Fibroblast of mammary gland (primary cell): ENCODE results near the gene KIF3B.
A peak's percentile ranks its signal among the peaks of the same experiment; 100 is the strongest.

ENCODE experiments used
- DNase-seq: peaks from one replicate; pipeline ENCODE4 v3.0.0-alpha.2; 2010; ENCODE audit warnings: low read depth
- H3K4me3 ChIP-seq: 2 replicates; pipeline ENCODE4 v1.5.1; 2011; ENCODE audit warnings: low read depth, mild to moderate bottlenecking, low read length, moderate library complexity; ENCODE audit not compliant: control insufficient read depth
- TF ChIP-seq, protein P1 (sequence below): conservative IDR thresholded peaks from 2 replicates; pipeline ENCODE4 v1.5.1; 2011; ENCODE audit warnings: low read depth, low read length, inconsistent platforms; ENCODE audit not compliant: control insufficient read depth, insufficient read depth

KIF3B gene

DNA sequence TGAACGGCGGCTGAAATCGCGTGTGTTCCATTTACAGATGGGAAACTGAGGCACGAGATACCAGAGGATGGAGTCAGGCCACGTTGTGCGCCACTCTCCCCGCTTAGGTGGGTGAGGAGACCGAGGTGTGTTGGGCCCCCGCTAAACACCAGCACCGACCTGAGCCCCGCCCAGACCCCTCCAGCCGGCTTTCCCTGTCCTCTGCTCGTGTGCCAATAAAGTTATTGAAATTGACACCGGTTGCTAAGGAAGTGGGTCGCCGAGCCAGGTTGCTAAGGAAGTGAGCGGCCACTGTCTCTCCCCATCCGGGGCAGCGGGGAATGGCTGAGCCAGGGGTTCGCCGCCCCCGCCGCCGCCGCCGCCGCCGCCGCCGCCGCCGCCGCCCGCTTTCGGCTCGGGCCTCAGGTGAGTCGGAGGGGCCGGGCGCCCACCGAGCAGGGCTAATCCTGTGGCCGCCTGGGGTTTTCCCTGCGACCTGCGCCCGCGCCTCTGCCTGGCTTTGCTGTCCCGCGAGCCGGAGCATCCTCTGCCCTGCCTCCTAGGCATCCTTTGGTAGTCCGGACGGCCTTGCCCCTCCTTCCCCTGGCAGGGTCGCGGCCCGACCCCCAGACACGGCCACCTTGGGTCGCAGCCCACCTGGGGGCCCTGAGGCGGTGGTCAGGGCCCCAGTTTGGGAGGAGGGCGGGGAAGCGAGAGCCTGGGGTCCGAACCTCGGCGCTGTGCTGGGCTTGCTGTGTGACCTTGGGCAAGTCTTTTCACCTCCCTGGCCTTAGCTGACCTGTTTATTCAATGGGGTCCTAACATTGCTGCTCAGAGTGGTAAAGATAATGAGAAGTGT is at the start of gene KIF3B:
KIF3B (plus strand) TSS at position 291 of the 838 bp plus-strand sequence. CDS start 32,127 bp downstream, outside the sequence.
- H3K4me3 ChIP-seq, result peak within 1 kb of the TSS; percentile 86
- TF ChIP-seq, protein P1, sequence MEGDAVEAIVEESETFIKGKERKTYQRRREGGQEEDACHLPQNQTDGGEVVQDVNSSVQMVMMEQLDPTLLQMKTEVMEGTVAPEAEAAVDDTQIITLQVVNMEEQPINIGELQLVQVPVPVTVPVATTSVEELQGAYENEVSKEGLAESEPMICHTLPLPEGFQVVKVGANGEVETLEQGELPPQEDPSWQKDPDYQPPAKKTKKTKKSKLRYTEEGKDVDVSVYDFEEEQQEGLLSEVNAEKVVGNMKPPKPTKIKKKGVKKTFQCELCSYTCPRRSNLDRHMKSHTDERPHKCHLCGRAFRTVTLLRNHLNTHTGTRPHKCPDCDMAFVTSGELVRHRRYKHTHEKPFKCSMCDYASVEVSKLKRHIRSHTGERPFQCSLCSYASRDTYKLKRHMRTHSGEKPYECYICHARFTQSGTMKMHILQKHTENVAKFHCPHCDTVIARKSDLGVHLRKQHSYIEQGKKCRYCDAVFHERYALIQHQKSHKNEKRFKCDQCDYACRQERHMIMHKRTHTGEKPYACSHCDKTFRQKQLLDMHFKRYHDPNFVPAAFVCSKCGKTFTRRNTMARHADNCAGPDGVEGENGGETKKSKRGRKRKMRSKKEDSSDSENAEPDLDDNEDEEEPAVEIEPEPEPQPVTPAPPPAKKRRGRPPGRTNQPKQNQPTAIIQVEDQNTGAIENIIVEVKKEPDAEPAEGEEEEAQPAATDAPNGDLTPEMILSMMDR, result no peak
- peak; percentile 89 for DNase-seq

DNA sequence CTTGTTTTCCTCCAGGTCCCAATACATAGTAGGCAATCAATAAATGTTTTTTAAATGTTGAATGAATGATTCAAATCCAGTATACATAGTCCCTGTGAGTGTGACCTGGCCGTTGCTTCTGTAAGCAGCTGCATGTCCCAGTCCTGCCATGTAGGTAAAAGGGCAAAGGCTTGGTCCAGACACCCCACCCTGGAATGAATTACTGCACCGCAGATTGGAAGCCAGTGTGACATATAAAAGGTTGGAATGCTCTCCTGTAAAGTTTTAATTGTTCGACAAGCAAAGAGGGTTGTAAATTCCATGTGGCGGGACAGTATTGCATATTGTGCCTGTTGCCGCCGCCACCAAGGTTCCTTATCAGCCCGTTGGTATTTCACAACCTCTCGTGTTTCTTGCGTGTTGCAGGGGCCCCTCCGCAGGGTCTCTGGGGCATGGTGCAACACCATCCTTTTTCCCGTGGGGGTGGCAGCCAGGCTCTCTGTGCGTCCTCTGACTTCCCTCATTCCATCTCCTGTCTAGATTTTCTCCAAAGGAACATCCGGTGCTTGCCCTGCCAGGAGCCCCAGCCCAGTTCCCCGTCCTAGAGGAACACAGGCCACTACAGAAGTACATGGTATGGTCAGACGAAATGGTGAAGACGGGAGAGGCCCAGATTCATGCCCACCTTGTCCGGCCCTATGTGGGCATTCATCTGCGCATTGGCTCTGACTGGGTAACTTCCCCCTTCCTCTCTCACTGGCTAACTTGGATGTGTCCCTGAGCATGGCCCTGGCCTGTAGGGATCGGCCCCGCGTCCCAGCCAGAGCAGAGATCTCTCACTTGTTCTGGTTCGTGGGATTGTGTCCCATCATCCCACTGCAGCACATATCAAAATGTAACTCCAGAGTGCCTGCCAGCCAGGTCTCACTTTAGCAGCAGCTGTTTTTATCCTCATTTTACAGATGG is 49.4 kb upstream of the KIF3B start:
- TF ChIP-seq, protein P1, result no peak
- DNase-seq, result no peak
- H3K4me3 ChIP-seq, result no peak overlapping the region

DNA sequence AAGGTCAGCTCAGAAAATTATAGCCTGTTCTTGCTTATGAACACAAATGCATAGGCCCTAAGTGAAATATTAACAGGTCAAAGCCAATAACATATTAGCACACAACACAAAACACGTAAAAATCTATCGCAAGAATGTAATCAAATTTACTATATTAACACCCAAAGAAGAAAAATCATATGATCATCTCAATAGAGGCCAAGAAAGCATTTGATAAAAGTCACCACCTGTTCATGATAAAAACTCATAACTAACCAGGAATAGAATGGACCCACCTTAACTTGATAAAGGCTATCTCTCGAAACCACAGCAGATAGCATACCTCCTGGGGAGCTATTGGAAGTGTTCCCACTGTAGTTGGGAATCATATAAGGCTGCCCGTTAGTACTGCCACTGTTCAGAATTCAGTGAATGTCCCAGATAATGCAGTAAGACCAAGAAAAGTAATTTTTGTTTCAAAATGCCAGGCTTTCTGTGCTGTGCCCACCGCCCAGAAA is 48.2 kb upstream of the KIF3B start:
- H3K4me3 ChIP-seq, result no peak overlapping the region
- TF ChIP-seq, protein P1, result no peak
- DNase-seq, result no peak

DNA sequence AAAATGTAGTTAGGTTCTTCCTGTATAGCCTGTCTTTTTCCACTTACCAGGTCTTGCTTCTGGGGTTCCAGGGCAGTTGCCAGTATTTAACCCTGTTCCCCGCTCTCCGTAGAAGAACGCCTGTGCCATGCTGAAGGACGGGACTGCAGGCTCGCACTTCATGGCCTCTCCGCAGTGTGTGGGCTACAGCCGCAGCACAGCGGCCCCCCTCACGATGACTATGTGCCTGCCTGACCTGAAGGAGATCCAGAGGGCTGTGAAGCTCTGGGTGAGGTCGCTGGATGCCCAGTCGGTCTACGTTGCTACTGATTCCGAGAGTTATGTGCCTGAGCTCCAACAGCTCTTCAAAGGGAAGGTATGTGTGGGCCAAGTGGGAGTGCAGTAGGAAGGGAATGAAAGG is 46.7 kb upstream of the KIF3B start:
- no peak overlapping the region for H3K4me3 ChIP-seq
- TF ChIP-seq, protein P1, result no peak
- no peak for DNase-seq

DNA sequence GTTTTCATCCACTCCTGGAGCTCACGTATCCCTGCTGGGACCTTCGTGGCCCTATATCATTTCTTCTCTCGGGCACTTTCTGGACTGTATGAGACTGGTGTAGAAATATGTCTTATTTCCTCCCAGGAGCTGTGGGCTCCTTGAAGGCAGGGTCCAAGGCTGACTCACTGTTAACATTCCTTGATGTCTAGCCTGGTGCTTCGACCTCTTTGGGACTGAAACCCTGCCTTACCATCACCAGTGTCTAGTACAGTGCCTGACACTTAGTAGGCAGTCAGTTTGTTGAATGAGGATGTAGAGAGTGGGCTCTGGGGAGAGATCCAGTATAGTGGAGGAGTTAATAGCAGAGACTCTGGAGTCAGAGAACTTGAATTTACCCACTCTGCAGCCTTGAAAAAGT is 46.2 kb upstream of the KIF3B start:
- TF ChIP-seq, protein P1, result no peak
- no peak overlapping the region for H3K4me3 ChIP-seq
- no peak for DNase-seq

DNA sequence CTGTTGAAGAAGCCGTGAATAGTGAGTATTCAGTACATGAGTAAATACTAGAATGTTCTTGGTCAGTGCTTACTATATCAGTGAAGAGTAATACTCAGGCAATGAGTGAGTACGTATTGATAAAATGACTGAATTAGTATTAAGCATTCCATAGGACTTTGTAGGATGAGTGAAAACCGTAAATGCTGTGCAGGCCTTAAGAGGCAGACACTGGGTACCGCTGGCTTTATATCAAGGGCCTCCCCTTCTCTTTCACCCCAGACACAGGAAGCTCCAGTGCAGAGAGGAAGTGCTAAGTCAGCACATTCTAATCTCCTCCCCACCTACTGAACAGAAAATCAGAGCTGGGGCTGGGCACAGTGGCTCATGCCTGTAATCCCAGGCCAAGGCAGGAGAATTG is 45.6 kb upstream of the KIF3B start:
- TF ChIP-seq, protein P1, result no peak
- no peak overlapping the region for H3K4me3 ChIP-seq
- no peak for DNase-seq
